C4-2B (cell line): ENCODE measurements around the gene LRRC4C.
"Not testable (repeated sequence)": the region's sequence is repeated elsewhere in the genome, so short reads cannot be mapped to it uniquely, and the experiment has no call there.

Source experiments
- H3K27ac ChIP-seq: fragments of 450-650 bp; 2 replicates; pipeline ENCODE4 v1.5.1; 2017
- ZFX ChIP-seq: fragments of 450-650 bp; IDR thresholded peaks from 2 replicates; pipeline ENCODE4 v1.6.1; 2017
- TF ChIP-seq, protein P1 (sequence below): fragments of 450-650 bp; conservative IDR thresholded peaks from 2 replicates; pipeline ENCODE4 v1.5.1; 2017; ENCODE audit warnings: mild to moderate bottlenecking

LRRC4C gene

DNA sequence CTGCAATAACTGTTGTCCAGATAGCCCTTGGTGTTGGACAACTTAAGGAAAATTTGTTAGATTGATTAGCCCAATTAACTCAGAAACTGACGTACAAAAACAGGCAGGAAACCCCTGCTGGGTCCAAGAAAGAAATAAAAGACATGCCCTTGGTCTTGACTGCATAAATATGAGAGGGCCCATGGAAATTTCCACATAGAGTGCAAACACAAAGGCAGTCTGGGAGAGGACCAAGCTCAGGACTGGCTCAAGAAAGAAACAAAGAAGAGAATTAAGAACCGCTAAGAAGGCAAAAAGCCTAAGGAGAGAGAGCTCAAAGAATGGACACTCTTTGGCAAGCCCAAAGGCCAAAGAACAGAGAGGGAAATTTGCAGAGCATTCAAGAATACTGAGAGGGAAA lies 1243.9 kb downstream of the LRRC4C start:
- TF ChIP-seq, protein P1, sequence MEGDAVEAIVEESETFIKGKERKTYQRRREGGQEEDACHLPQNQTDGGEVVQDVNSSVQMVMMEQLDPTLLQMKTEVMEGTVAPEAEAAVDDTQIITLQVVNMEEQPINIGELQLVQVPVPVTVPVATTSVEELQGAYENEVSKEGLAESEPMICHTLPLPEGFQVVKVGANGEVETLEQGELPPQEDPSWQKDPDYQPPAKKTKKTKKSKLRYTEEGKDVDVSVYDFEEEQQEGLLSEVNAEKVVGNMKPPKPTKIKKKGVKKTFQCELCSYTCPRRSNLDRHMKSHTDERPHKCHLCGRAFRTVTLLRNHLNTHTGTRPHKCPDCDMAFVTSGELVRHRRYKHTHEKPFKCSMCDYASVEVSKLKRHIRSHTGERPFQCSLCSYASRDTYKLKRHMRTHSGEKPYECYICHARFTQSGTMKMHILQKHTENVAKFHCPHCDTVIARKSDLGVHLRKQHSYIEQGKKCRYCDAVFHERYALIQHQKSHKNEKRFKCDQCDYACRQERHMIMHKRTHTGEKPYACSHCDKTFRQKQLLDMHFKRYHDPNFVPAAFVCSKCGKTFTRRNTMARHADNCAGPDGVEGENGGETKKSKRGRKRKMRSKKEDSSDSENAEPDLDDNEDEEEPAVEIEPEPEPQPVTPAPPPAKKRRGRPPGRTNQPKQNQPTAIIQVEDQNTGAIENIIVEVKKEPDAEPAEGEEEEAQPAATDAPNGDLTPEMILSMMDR: no peak
- TF ChIP-seq ZFX: no peak
- H3K27ac ChIP-seq: no peak overlapping the region

GRCh38 chr11:40207416-40207815 lies 1252.0 kb downstream of the LRRC4C start:
- no peak overlapping the region for H3K27ac ChIP-seq
- TF ChIP-seq ZFX: no peak
- TF ChIP-seq, protein P1: no peak

GRCh38 chr11:40204228-40204627 lies 1255.2 kb downstream of the LRRC4C start:
- H3K27ac ChIP-seq: no peak overlapping the region
- TF ChIP-seq, protein P1: no peak
- no peak for TF ChIP-seq ZFX

GRCh38 chr11:40203606-40204005 lies 1255.8 kb downstream of the LRRC4C start:
- TF ChIP-seq ZFX: no peak
- TF ChIP-seq, protein P1: no peak

DNA sequence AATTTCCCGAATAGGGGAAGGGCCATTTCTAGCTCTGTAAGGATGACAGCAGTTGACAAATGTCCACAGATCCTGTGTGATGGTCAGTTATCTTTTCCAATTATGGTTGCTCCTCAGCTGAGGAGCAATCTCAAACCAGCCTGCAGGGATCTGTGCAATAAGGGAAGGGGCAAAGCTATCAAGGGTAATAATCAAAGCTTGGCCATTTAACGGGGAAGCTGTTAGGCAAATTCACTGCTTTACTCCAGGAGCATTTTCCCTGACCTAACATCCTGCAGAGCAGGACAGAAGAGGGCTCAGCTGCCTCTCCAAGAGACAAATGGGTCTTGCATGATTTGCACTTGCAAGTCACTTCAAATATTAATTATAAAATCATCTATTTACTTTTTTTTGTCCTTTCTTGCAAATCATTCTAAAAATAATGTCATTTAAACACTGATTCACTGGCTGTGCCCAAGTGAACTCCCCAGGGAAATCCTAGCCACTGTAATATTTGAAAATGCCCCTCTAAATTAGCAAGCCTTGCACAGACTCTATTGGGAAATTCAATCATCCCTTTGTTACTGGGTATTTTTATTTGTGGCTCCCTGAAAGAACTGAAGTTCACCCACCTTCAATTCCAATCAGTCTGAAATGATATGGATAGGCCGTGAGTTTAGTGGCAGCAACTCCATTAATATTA lies 1256.7 kb downstream of the LRRC4C start:
- TF ChIP-seq ZFX: no peak
- TF ChIP-seq, protein P1: no peak
- no peak overlapping the region for H3K27ac ChIP-seq

More at GRCh38 chr11:40203606-40204005, 1255.8 kb downstream of the LRRC4C start:
- H3K27ac ChIP-seq: no peak overlapping the region

GRCh38 chr11:40192590-40192989 lies 1266.9 kb downstream of the LRRC4C start:
- H3K27ac ChIP-seq: not testable (repeated sequence)

DNA sequence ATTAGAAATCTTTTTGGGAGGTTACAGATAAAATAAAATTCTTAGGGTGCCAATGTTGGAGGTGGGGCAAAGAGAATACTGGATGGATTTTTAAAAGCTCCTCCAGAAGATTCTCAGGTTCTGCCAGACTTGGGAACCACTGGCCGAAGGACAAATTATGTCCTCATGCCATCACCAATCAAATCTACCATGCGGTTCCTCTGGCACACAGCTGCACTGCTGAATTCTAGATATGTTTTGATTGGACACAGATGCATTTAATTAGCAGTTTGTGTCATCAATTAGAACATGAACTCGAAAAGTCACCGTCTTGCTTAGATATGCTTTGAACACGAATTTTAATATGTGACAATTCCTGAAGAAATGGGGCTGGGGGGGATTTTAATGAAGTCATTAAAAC lies 1269.2 kb downstream of the LRRC4C start:
- TF ChIP-seq, protein P1: no peak
- TF ChIP-seq ZFX: no peak
- H3K27ac ChIP-seq: no peak overlapping the region

DNA sequence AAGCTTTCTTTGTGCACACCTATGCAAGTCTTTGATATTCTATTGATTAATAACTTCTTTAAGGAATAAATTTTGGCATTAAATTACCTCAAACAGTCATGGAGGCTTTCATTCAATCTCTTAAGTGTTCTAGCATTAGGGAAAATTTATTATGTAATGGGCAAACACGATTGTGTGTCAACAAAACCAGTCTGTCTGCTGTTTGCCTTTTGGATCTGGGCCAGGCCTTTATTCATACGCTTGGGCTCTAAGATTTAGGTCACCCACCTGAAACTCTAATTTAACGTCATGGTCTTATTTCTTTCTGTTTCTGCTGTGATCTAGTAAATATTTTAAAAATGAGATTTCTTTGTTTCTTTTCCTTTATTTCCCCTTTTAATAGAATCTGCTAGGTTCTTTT lies 1270.6 kb downstream of the LRRC4C start:
- TF ChIP-seq, protein P1: no peak
- no peak for TF ChIP-seq ZFX
- no peak overlapping the region for H3K27ac ChIP-seq
